Suprapubic skin (tissue), 4 donors: ENCODE results near the gene TRIM4.

Experiments
- CTCF ChIP-seq, 2 donors: fragments of 200-600 bp in 1 of 2; fragments of 450-650 bp in 1 of 2; sonication (generic) in 1 of 2; IDR thresholded peaks; one replicate each; pipeline ENCODE4 v1.5.1; 2016 to 2019; ENCODE audit warnings: antibody characterized with exemption in 2 of 2, mild to moderate bottlenecking in 1 of 2, moderate library complexity in 1 of 2
- EP300 ChIP-seq: sonication (generic); formaldehyde crosslinking; IDR thresholded peaks from one replicate; pipeline ENCODE4 v1.6.1; 2017; ENCODE audit warnings: antibody characterized with exemption
- POLR2A ChIP-seq, 2 donors: fragments of 450-650 bp; IDR thresholded peaks; one replicate each; pipeline ENCODE4 v1.6.1; 2017; ENCODE audit warnings: antibody characterized with exemption in 2 of 2, mild to moderate bottlenecking in 2 of 2, moderate library complexity in 2 of 2
- POLR2AphosphoS5 ChIP-seq, 3 donors: sonication (generic); formaldehyde crosslinking; IDR thresholded peaks; one replicate each; pipeline ENCODE4 v1.6.1; 2017; ENCODE audit warnings: antibody characterized with exemption in 3 of 3

- no peak for TF ChIP-seq POLR2AphosphoS5 (IDR thresholded peaks at IDR 0.05)
- no peak for TF ChIP-seq CTCF (IDR thresholded peaks at IDR 0.05)
- no peak for TF ChIP-seq POLR2A (IDR thresholded peaks at IDR 0.05)
- no peak for TF ChIP-seq EP300
Measured at GRCh38 chr7:99926321-99926720, 7.0 kb upstream of the TRIM4 start.
